Brain microvascular endothelial cell (primary cell): Measurements from ENCODE around the gene ANGPTL5.
A peak's percentile ranks its signal among the peaks of the same experiment; 100 is the strongest.

Source experiments
- DNase-seq: peaks from one replicate; pipeline ENCODE4 v3.0.0-alpha.2; 2020
- H3K27ac ChIP-seq: fragments of 250-450 bp; sonication (Bioruptor Pico); 2 replicates; pipeline ENCODE4 v1.5.1; 2020; ENCODE audit warnings: mild to moderate bottlenecking, moderate library complexity
- H3K27me3 ChIP-seq: fragments of 250-450 bp; sonication (Bioruptor Pico); replicated peaks from 2 replicates; pipeline ENCODE4 v1.5.1; 2020; ENCODE audit warnings: mild to moderate bottlenecking
- H3K36me3 ChIP-seq: fragments of 250-450 bp; sonication (Bioruptor Pico); replicated peaks from 2 replicates; pipeline ENCODE4 v1.5.1; 2020; ENCODE audit warnings: mild to moderate bottlenecking
- H3K4me3 ChIP-seq: 2 replicates; pipeline ENCODE4 v1.5.1; 2011; ENCODE audit warnings: low read depth, mild to moderate bottlenecking, control low read depth, low read length, moderate library complexity
- CTCF ChIP-seq: IDR thresholded peaks from 2 replicates; pipeline ENCODE4 v1.5.1; 2011; ENCODE audit warnings: low read depth, mild to moderate bottlenecking, moderate library complexity, low read length, control low read depth, inconsistent platforms; ENCODE audit errors: missing control alignments
- in situ Hi-C: cut with HindIII; loops from 2 replicates; pipeline ENCODE4 v1.10.0; 2017; ENCODE audit warnings: low sequenced_read_pairs, low pct_ligation_motif_present

ANGPTL5 gene

GRCh38 chr11:101912823-101913284 is 3.5 kb downstream of the ANGPTL5 start:
- TF ChIP-seq CTCF = no peak
- H3K27ac ChIP-seq = peak overlapping the region; percentile 82
- peak; percentile 91 for DNase-seq
- no peak overlapping the region for H3K4me3 ChIP-seq
- in situ Hi-C loops = no loop called here
- H3K36me3 ChIP-seq = no peaks in the 10 kb centered on the region
- no peaks in the 10 kb centered on the region for H3K27me3 ChIP-seq

GRCh38 chr11:101909087-101909486 is 7.2 kb downstream of the ANGPTL5 start:
- H3K27me3 ChIP-seq = no peaks in the 10 kb centered on the region
- no peak overlapping the region for H3K27ac ChIP-seq
- in situ Hi-C loops = no loop called here
- H3K4me3 ChIP-seq = no peak overlapping the region
- no peak for TF ChIP-seq CTCF
- no peak for DNase-seq
- no peaks in the 10 kb centered on the region for H3K36me3 ChIP-seq

GRCh38 chr11:101907815-101908214 is 8.5 kb downstream of the ANGPTL5 start:
- DNase-seq = no peak
- in situ Hi-C loops = no loop called here
- Histone ChIP-seq H3K4me3 (no peak overlapping the region), H3K27me3 (no peaks in the 10 kb centered on the region), H3K36me3 (no peaks in the 10 kb centered on the region), H3K27ac (no peak overlapping the region)
- no peak for TF ChIP-seq CTCF

GRCh38 chr11:101894505-101894904 is 21.8 kb downstream of the ANGPTL5 start:
- H3K27ac ChIP-seq = no peak overlapping the region
- H3K27me3 ChIP-seq = no peaks in the 10 kb centered on the region
- DNase-seq = no peak
- no peak for TF ChIP-seq CTCF
- H3K4me3 ChIP-seq = no peak overlapping the region
- H3K36me3 ChIP-seq = no peaks in the 10 kb centered on the region
- in situ Hi-C loops = no loop called here

GRCh38 chr11:101889767-101890166 is 26.6 kb downstream of the ANGPTL5 start:
- no peak for DNase-seq
- H3K4me3 ChIP-seq = no peak overlapping the region
- no peak overlapping the region for H3K27ac ChIP-seq
- no peak for TF ChIP-seq CTCF
- H3K27me3 ChIP-seq = no peaks in the 10 kb centered on the region
- no peaks in the 10 kb centered on the region for H3K36me3 ChIP-seq
- in situ Hi-C loops = no loop called here

- TF ChIP-seq CTCF = no peak
- Histone ChIP-seq H3K4me3 (no peak overlapping the region), H3K36me3 (no peaks in the 10 kb centered on the region), H3K27me3 (no peaks in the 10 kb centered on the region), H3K27ac (no peak overlapping the region)
- no peak for DNase-seq
- in situ Hi-C loops = no loop called here
Measured at GRCh38 chr11:101885631-101886030, 30.7 kb downstream of the ANGPTL5 start.
